Measurements from ENCODE around the gene FOXO6.

GRCh38 chr1:41331546-41331917 is 29.7 kb upstream of the FOXO6 start:
- TF ChIP-seq CTCF (IDR thresholded peaks at IDR 0.05) (no peak), POLR2A (IDR thresholded peaks at IDR 0.05) (no peak), POLR2AphosphoS5 (IDR thresholded peaks at IDR 0.05) (no peak)

Data from prostate gland (tissue), 2 donors.